Adrenal gland (tissue), 5 donors: ENCODE measurements around the gene GYG1.

ENCODE experiments used
- CTCF ChIP-seq, 6 experiments: fragments of 450-650 bp in 4 of 6; fragments of 200-600 bp in 2 of 6; sonication (generic) in 1 of 6; IDR thresholded peaks; 1 replicate in 5 of 6; 2 replicates in 1 of 6; pipeline versions ENCODE4 v1.5.1 to v1.8.0; 2016 to 2021; ENCODE audit warnings: antibody characterized with exemption in 6 of 6, mild to moderate bottlenecking in 2 of 6, moderate library complexity in 1 of 6
- POLR2A ChIP-seq, 2 donors: fragments of 450-650 bp; IDR thresholded peaks; one replicate each; pipeline ENCODE4 v1.6.1; 2017; ENCODE audit warnings: antibody characterized with exemption in 2 of 2, mild to moderate bottlenecking in 2 of 2, moderate library complexity in 1 of 2
- donor health status: DM: no; HTN: no; CAD: no.

- TF ChIP-seq CTCF (IDR thresholded peaks at IDR 0.05) = no peak
- TF ChIP-seq POLR2A (IDR thresholded peaks at IDR 0.05) = no peak
Measured at GRCh38 chr3:149058198-149058597, 66.9 kb downstream of the GYG1 start.
